ENCODE data around the gene DAZL.

DAZL gene

GRCh38 chr3:16538507-16538906 is 66.7 kb downstream of the DAZL start:
- peak; percentile 60 for DNase-seq

- DNase-seq, result no peak
These were observed 68.2 kb downstream of the DAZL start for GRCh38 chr3:16536996-16537395.

Data from suppressor macrophage treated with lipopolysaccharide for 4 hours (primary cell).